Trophoblast cell (in vitro differentiated cells and primary cell): Measurements from ENCODE around the gene ELP2.

ENCODE experiments used
- DNase-seq, 2 donors: peaks; one replicate each; pipeline ENCODE4 v3.0.0-alpha.2; 2016
- H2AFZ ChIP-seq: 2 replicates; pipeline ENCODE4 v1.6.1; 2013; ENCODE audit warnings: low read length, moderate library complexity, mild to moderate bottlenecking; ENCODE audit not compliant: insufficient read depth, poor library complexity
- H2AK5ac ChIP-seq: 2 replicates; pipeline ENCODE4 v1.6.1; 2013; ENCODE audit warnings: mild to moderate bottlenecking, low read length
- H2BK120ac ChIP-seq: 2 replicates; pipeline ENCODE4 v1.6.1; 2013; ENCODE audit warnings: low read length, mild to moderate bottlenecking, moderate library complexity; ENCODE audit not compliant: insufficient read depth, poor library complexity
- H2BK12ac ChIP-seq: 2 replicates; pipeline ENCODE4 v1.6.1; 2013; ENCODE audit warnings: mild to moderate bottlenecking, low read length, moderate library complexity
- H2BK5ac ChIP-seq: 2 replicates; pipeline ENCODE4 v1.6.1; 2013; ENCODE audit warnings: low read length, low read depth, moderate library complexity, mild to moderate bottlenecking; ENCODE audit not compliant: poor library complexity
- H3K14ac ChIP-seq: 2 replicates; pipeline ENCODE4 v1.6.1; 2013; ENCODE audit warnings: mild to moderate bottlenecking, low read length
- H3K18ac ChIP-seq: 2 replicates; pipeline ENCODE4 v1.6.1; 2013; ENCODE audit warnings: mild to moderate bottlenecking, low read length
- H3K23ac ChIP-seq: 2 replicates; pipeline ENCODE4 v1.6.1; 2013; ENCODE audit warnings: low read length
- H3K27ac ChIP-seq: 2 replicates; pipeline ENCODE4 v1.5.1; 2013; ENCODE audit warnings: low read depth, mild to moderate bottlenecking, inconsistent platforms, low read length, moderate library complexity
- H3K27me3 ChIP-seq: 2 replicates; pipeline ENCODE4 v1.6.1; 2013; ENCODE audit warnings: inconsistent platforms, mild to moderate bottlenecking, low read length, moderate library complexity; ENCODE audit not compliant: insufficient read depth
- H3K36me3 ChIP-seq, 2 experiments: 1 replicate in 1 of 2; 2 replicates in 1 of 2; pipeline ENCODE4 v1.6.1; 2013; ENCODE audit warnings: low read length in 2 of 2, mild to moderate bottlenecking in 2 of 2, moderate library complexity in 1 of 2; ENCODE audit not compliant: insufficient read depth in 2 of 2, control insufficient read depth in 1 of 2
- H3K4ac ChIP-seq: 2 replicates; pipeline ENCODE4 v1.6.1; 2013; ENCODE audit warnings: low read depth, mild to moderate bottlenecking, low read length, moderate library complexity
- H3K4me1 ChIP-seq, 2 experiments: 1 replicate in 1 of 2; 2 replicates in 1 of 2; pipeline ENCODE4 v1.6.1; 2013; ENCODE audit warnings: low read length in 2 of 2, mild to moderate bottlenecking in 2 of 2, moderate library complexity in 1 of 2; ENCODE audit not compliant: insufficient read depth in 2 of 2, control insufficient read depth in 1 of 2
- H3K4me2 ChIP-seq: 2 replicates; pipeline ENCODE4 v1.6.1; 2013; ENCODE audit warnings: inconsistent platforms, mild to moderate bottlenecking, low read length, moderate library complexity
- H3K4me3 ChIP-seq: 2 replicates; pipeline ENCODE4 v1.5.1; 2013; ENCODE audit warnings: mild to moderate bottlenecking, low read depth, low read length, inconsistent platforms
- H3K79me1 ChIP-seq: one replicate; pipeline ENCODE4 v1.6.1; 2013; ENCODE audit warnings: low read length
- H3K79me2 ChIP-seq: 2 replicates; pipeline ENCODE4 v1.6.1; 2013; ENCODE audit warnings: low read length, mild to moderate bottlenecking; ENCODE audit not compliant: control insufficient read depth, insufficient read depth, poor library complexity
- H3K9ac ChIP-seq: 2 replicates; pipeline ENCODE4 v1.6.1; 2013; ENCODE audit warnings: mild to moderate bottlenecking, low read length
- H3K9me3 ChIP-seq: 2 replicates; pipeline ENCODE4 v1.6.1; 2013; ENCODE audit warnings: low read depth, mild to moderate bottlenecking, control low read depth, inconsistent platforms, low read length; ENCODE audit not compliant: insufficient read depth
- H4K12ac ChIP-seq: 2 replicates; pipeline ENCODE4 v1.6.1; 2013; ENCODE audit warnings: low read depth, mild to moderate bottlenecking, low read length, moderate library complexity
- H4K8ac ChIP-seq: 2 replicates; pipeline ENCODE4 v1.6.1; 2013; ENCODE audit warnings: low read depth, mild to moderate bottlenecking, low read length, moderate library complexity
- H4K91ac ChIP-seq: one replicate; pipeline ENCODE4 v1.6.1; 2013; ENCODE audit warnings: low read depth, mild to moderate bottlenecking, low read length, moderate library complexity
- WGBS: extraction: QIAGEN DNeasy Blood & Tissue Kit; methylation state at CpG from one replicate; pipeline ENCODE4 v1.1.7; 2013; ENCODE audit warnings: missing lambda C conversion rate; ENCODE audit not compliant: insufficient read length, insufficient coverage; ENCODE audit errors: extremely low coverage; 5-methylcytosine and 5-hydroxymethylcytosine counted together

The ELP2 gene

DNA sequence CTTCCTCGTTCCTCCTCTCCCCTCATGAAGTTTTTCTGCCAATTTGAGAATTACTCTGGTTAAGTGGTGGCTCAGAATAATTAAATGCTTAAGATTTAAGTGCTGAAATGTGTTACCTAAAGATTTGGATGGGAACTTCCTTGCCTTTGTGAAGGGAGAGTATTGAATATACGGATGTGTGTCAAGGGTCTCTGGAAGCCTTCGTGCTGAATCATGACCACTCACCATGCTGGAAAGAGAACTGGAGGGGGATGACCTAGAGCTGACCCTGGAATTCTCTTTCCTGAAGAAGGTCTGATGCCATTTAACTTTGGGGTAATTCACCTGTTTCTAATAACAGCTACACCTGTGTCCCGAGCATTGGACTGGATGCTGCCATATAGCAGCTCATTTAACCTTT lies 59.8 kb downstream of the ELP2 start:
- no peak overlapping the region for H3K4ac ChIP-seq
- peaks cover 5 to 11% of the 10 kb centered on the region in 2 experiments for H3K4me1 ChIP-seq
- H3K14ac ChIP-seq, result no peak overlapping the region
- no peak overlapping the region for H4K8ac ChIP-seq
- no peak overlapping the region for H3K4me2 ChIP-seq
- no peak for DNase-seq
- no peak overlapping the region for H4K91ac ChIP-seq
- H3K18ac ChIP-seq, result no peak overlapping the region
- no peak overlapping the region for H2BK120ac ChIP-seq
- peaks cover 3% of the 10 kb centered on the region for H3K79me1 ChIP-seq
- peaks cover 24% of the 10 kb centered on the region for H3K27me3 ChIP-seq
- no peaks in the 10 kb centered on the region for H3K79me2 ChIP-seq
- no peak overlapping the region for H4K12ac ChIP-seq
- no peak overlapping the region for H2AFZ ChIP-seq
- no peak overlapping the region for H3K9ac ChIP-seq
- no peak overlapping the region for H3K4me3 ChIP-seq
- no peaks in the 10 kb centered on the region for H3K36me3 ChIP-seq
- H2AK5ac ChIP-seq, result no peak overlapping the region
- no peak overlapping the region for H2BK5ac ChIP-seq
- WGBS, result no CpG with 5 or more reads among the region's 4 CpGs
- H3K9me3 ChIP-seq, result peaks cover 6% of the 10 kb centered on the region
- H3K27ac ChIP-seq, result no peak overlapping the region
- no peak overlapping the region for H2BK12ac ChIP-seq
- no peak overlapping the region for H3K23ac ChIP-seq

DNA sequence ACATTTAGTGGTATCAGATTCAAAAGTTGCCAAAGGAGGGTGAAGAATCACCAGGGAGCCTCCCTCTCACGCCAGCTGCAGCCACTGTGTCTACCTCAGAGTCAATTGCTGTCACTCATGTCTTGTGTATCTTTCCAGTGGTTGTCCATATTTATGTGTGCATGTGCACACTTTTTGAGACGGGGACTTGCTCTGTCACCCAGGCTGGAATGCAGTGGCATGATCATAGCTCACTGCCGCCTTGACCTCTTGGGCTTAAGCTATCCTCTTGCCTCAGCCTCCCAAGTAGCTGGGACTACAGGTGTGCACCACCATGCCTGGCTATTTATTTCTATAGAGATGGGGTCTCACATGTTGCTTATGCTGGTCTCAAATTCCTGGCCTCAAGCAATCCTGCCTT lies 61.6 kb downstream of the ELP2 start:
- Histone ChIP-seq H2AFZ (no peak overlapping the region), H3K4me2 (no peak overlapping the region), H2BK12ac (no peak overlapping the region), H3K4ac (no peak overlapping the region), H3K9ac (no peak overlapping the region), H3K36me3 (no peaks in the 10 kb centered on the region), H3K18ac (no peak overlapping the region), H3K9me3 (peaks cover 6% of the 10 kb centered on the region), H3K4me3 (no peak overlapping the region), H4K12ac (no peak overlapping the region), H4K91ac (no peak overlapping the region), H3K23ac (no peak overlapping the region), H3K27me3 (peaks cover 18% of the 10 kb centered on the region), H2BK5ac (no peak overlapping the region), H2BK120ac (no peak overlapping the region), H3K79me2 (no peaks in the 10 kb centered on the region), H3K4me1 (peaks cover 5 to 11% of the 10 kb centered on the region in 2 experiments), H3K27ac (no peak overlapping the region), H2AK5ac (no peak overlapping the region), H3K79me1 (peaks cover 3% of the 10 kb centered on the region), H3K14ac (no peak overlapping the region), H4K8ac (no peak overlapping the region)
- DNase-seq, result no peak
- WGBS, result no CpG with 5 or more reads among the region's 3 CpGs

DNA sequence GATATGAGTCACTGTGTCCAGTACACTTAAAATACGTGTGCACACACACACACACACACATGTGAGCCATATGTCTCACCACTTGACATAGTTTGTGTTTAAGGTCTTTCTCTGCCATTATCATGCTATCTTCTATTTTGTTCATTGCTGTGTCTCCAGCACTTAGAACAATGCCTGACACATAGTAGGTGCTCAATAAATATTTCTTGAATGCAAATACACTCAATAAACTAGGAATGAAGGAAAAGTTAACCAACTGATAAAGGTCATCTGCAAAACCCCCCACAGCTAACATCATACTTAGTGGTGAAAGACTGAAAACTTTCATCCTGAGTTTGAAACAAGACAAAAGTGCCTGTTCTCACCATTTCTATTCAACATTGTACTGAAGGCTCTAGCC lies 62.0 kb downstream of the ELP2 start:
- no peak overlapping the region for H3K18ac ChIP-seq
- H3K27ac ChIP-seq, result no peak overlapping the region
- no peak overlapping the region for H3K4me2 ChIP-seq
- peaks cover 3% of the 10 kb centered on the region for H3K79me1 ChIP-seq
- no peak overlapping the region for H4K91ac ChIP-seq
- H3K27me3 ChIP-seq, result peaks cover 14% of the 10 kb centered on the region
- no peak overlapping the region for H3K14ac ChIP-seq
- no peak overlapping the region for H3K23ac ChIP-seq
- no peak overlapping the region for H3K4ac ChIP-seq
- WGBS, result no CpG with 5 or more reads among the region's 1 CpG
- no peak overlapping the region for H3K9ac ChIP-seq
- H2BK120ac ChIP-seq, result no peak overlapping the region
- no peak overlapping the region for H3K4me3 ChIP-seq
- H2BK5ac ChIP-seq, result no peak overlapping the region
- peaks cover 4 to 10% of the 10 kb centered on the region in 2 experiments for H3K4me1 ChIP-seq
- H2BK12ac ChIP-seq, result no peak overlapping the region
- DNase-seq, result no peak
- H4K12ac ChIP-seq, result no peak overlapping the region
- no peak overlapping the region for H2AFZ ChIP-seq
- H3K9me3 ChIP-seq, result peaks cover 6% of the 10 kb centered on the region
- no peak overlapping the region for H2AK5ac ChIP-seq
- H4K8ac ChIP-seq, result no peak overlapping the region
- no peaks in the 10 kb centered on the region for H3K36me3 ChIP-seq
- no peaks in the 10 kb centered on the region for H3K79me2 ChIP-seq

DNA sequence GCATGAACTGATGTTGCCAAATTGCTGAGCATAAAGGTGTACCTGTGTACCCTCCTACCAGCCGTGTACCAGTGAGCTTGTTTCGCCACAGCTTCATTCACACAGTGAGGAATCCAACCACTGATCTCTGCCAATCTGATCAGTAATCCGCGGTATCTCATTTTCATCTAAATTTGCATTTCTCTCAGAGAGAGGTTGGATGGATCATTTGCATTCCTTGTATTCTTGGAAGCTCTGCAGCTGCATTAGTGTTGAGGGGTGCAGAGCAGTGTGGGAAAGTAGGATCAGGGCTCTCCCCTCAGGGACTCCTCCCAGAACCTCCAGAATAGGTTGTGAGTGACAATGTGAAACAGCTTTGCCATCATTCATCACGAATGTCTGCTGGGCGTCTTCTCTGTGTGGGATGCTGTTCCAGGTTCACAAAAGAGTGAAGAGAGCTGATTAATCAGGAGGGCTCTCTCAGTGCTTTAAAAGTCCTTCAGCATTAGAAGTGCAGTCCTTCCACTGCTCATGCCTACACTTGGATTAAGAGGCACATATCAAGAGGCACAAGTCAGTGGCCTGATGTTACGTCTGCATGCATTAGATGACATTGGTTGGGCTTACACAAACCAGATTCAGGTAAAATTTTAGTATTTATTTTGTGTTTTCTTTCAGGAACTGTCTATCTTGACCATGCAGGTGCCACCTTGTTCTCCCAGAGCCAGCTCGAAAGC lies 65.1 kb downstream of the ELP2 start:
- Histone ChIP-seq H3K4me1 (no peaks in the 10 kb centered on the region), H3K79me1 (no peaks in the 10 kb centered on the region), H3K23ac (no peak overlapping the region), H2BK120ac (no peak overlapping the region), H2AFZ (no peak overlapping the region), H3K18ac (no peak overlapping the region), H2BK5ac (no peak overlapping the region), H3K4ac (no peak overlapping the region), H4K91ac (no peak overlapping the region), H3K4me2 (no peak overlapping the region), H4K8ac (no peak overlapping the region), H3K27ac (no peak overlapping the region), H3K9me3 (peaks cover 3% of the 10 kb centered on the region), H3K4me3 (no peak overlapping the region), H3K14ac (no peak overlapping the region), H3K36me3 (no peaks in the 10 kb centered on the region), H3K27me3 (no peaks in the 10 kb centered on the region), H2BK12ac (no peak overlapping the region), H3K9ac (no peak overlapping the region), H4K12ac (no peak overlapping the region), H2AK5ac (no peak overlapping the region), H3K79me2 (no peaks in the 10 kb centered on the region)
- WGBS, result no CpG with 5 or more reads among the region's 8 CpGs
- DNase-seq, result no peak
